Measurements from ENCODE around the gene ADAMTS3.

Gene ADAMTS3

GRCh38 chr4:72394012-72394663 is 174.9 kb downstream of the ADAMTS3 start:
- no peak for DNase-seq

- no peak for DNase-seq
Observed at GRCh38 chr4:72391281-72391680, 177.7 kb downstream of the ADAMTS3 start.

- DNase-seq = no peak
Observed at GRCh38 chr4:72390409-72390808, 178.6 kb downstream of the ADAMTS3 start.

GRCh38 chr4:72388521-72388920 is 180.5 kb downstream of the ADAMTS3 start:
- no peak for DNase-seq

GRCh38 chr4:72387959-72388358 is 181.1 kb downstream of the ADAMTS3 start:
- DNase-seq = no peak

GRCh38 chr4:72383439-72383838 is 185.6 kb downstream of the ADAMTS3 start:
- no peak for DNase-seq

GRCh38 chr4:72378901-72379300 is 190.1 kb downstream of the ADAMTS3 start:
- DNase-seq = no peak

GRCh38 chr4:72377491-72378194 is 191.4 kb downstream of the ADAMTS3 start:
- no peak for DNase-seq

- no peak for DNase-seq
Observed at GRCh38 chr4:72376901-72377300, 192.1 kb downstream of the ADAMTS3 start.

GRCh38 chr4:72375073-72375736 is 193.8 kb downstream of the ADAMTS3 start:
- no peak for DNase-seq

GRCh38 chr4:72374159-72374558 is 194.9 kb downstream of the ADAMTS3 start:
- DNase-seq = no peak

- DNase-seq = no peak
Observed at GRCh38 chr4:72366601-72367000, 202.4 kb downstream of the ADAMTS3 start.

- no peak for DNase-seq
Observed at GRCh38 chr4:72365981-72366380, 203.0 kb downstream of the ADAMTS3 start.

- no peak for DNase-seq
Observed at GRCh38 chr4:72365016-72365415, 204.0 kb downstream of the ADAMTS3 start.

GRCh38 chr4:72360075-72360474 is 208.9 kb downstream of the ADAMTS3 start:
- no peak for DNase-seq

- no peak for DNase-seq
Observed at GRCh38 chr4:72358483-72358882, 210.5 kb downstream of the ADAMTS3 start.

GRCh38 chr4:72357908-72358307 is 211.1 kb downstream of the ADAMTS3 start:
- no peak for DNase-seq

GRCh38 chr4:72352711-72353110 is 216.3 kb downstream of the ADAMTS3 start:
- DNase-seq = no peak

- DNase-seq = no peak
Observed at GRCh38 chr4:72351521-72351920, 217.5 kb downstream of the ADAMTS3 start.

GRCh38 chr4:72348701-72349100 is 220.3 kb downstream of the ADAMTS3 start:
- no peak for DNase-seq

GRCh38 chr4:72344418-72344817 is 224.6 kb downstream of the ADAMTS3 start:
- no peak for DNase-seq

GRCh38 chr4:72341432-72341820 is 227.6 kb downstream of the ADAMTS3 start:
- DNase-seq = no peak

GRCh38 chr4:72340803-72341431 is 228.1 kb downstream of the ADAMTS3 start:
- DNase-seq = no peak

- DNase-seq = no peak
Observed at GRCh38 chr4:72338060-72338459, 231.0 kb downstream of the ADAMTS3 start.
